Measurements from ENCODE around the gene SPDYC.

Gene SPDYC, protein sequence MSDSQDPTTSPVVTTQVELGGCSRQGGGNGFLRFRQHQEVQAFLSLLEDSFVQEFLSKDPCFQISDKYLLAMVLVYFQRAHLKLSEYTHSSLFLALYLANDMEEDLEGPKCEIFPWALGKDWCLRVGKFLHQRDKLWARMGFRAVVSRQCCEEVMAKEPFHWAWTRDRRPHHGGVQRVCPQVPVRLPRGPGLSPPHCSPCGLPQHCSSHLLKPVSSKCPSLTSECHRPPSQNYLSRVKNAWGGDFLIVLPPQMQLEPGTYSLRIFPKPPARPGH

DNA sequence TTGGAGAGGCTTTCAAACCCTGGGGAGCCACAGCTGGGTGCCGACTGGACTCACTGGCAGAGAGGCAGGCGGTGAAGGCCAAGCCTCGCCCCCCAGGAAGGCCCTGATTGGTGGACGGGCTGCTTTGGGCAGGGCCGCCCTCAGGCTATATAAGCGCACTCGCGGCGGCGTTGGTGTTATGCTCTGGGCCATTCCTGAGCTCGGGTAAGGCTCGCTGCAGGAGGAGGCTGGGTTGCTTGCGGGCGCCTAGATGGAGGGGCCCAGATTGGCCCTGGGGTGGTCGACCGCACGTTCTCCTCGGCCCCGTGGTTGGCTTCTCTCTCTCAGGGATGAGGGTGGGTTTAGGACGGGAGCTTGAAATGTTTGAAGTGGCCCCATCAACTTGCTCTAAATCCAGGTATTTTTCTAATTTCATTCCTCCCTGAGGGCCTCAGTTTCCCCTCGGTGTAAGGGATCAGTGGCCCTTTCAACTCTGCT is at the start of gene SPDYC:
SPDYC (plus strand) TSS at position 176 of the 477 bp plus-strand sequence. CDS start 1,125 bp downstream, outside the sequence.
- in situ Hi-C loops (cut with MboI; ENCODE audit: low pct_unique_long_range_greater_than_20kb, low sequenced_read_pairs), result no loop called here
- DNase-seq, result no peak

DNA sequence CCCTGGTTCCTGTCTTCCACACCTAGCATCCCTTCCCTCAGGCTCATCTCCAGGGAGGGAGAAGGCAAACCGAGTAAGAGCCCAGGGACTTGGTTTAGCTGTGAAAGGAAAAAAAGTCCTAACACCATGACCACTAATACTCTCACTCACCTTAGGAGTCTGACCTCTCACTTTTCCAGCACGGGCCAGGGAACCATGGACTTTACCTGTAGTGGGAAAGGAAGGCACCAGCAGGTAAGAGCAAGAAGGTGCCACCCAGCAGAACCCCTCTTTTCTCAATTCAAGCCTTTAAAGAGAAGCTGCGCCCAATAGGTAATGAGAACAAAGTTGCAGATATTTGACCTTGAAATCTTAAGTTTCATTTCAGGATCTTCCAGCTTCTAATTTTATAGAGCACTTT is 49.2 kb upstream of the SPDYC start:
- in situ Hi-C loops (cut with MboI; ENCODE audit: low pct_unique_long_range_greater_than_20kb, low sequenced_read_pairs), result no loop called here

DNA sequence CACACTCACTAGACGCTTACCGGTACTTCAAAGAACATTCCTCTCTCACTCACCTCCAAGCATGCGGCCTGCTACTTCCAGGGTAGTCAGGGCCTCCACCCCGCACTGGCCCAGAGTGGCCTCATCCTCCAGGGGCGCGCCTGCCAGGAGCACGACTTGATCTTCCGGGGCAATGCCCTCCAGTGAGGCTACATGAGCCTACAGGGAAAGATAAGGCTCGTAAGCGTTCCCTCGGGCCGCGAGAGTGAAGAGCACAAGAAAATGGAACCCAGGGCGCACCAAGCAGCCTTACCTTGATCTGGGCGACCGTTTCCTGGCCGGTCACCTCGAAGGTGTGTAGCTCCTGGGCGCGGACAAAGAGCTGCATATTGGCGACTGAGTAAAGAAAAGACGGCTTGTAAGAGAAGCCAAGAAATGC is 48.6 kb upstream of the SPDYC start:
- in situ Hi-C loops (cut with MboI; ENCODE audit: low pct_unique_long_range_greater_than_20kb, low sequenced_read_pairs), result no loop called here
- no peak for DNase-seq

More for the DNA sequence above, 49.2 kb upstream of the SPDYC start:
- no peak for DNase-seq

DNA sequence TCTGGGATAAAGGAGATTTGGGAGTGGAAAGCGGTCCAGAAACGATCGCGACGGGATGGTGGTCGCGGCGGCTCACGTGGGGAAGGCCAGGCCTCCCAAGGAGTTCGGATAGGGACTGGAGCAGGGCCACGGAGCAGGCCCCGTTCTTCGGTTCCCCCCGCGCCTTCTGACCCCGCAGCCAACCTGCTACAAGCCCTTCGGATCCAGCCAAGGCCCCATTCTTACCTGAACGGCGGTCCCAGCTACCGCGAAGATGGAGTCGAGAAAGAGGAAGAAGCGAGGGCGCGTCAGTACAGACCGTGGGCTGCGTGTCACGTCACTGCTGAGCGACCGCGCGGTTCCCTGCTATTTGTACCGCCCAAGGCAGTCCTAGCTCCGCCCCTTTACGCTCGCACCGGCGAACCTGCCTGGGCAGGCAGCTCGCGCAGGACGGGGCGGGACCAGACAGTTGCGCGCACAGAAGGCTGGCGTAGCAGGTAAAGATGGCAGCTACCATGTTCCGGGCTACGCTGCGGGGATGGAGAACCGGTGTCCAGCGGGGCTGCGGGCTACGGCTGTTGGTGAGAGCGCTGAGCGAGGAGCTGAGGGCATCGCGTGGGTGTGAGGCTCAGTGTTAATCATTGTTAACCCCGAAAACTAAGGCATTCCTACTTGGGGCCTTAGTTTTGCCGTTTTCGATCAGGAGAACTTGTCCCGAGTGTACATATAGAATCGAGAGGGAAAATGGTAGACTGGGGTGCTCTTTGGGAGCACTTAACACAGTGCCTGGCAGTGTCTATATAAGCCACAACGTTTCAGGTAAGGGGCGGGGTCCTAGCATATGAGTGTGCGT is 48.0 kb upstream of the SPDYC start, which contains the start of the genes FAU and MRPL49:
FAU (minus strand) TSS at position 270 of the 832 bp plus-strand sequence. CDS start 321 bp downstream, outside the sequence.
MRPL49 (plus strand) TSS at position 457 of the 832 bp plus-strand sequence; CDS start at position 483, 26 bp downstream.
- in situ Hi-C loops (cut with MboI; ENCODE audit: low pct_unique_long_range_greater_than_20kb, low sequenced_read_pairs), result no loop called here
- DNase-seq, result peak; percentile 98

DNA sequence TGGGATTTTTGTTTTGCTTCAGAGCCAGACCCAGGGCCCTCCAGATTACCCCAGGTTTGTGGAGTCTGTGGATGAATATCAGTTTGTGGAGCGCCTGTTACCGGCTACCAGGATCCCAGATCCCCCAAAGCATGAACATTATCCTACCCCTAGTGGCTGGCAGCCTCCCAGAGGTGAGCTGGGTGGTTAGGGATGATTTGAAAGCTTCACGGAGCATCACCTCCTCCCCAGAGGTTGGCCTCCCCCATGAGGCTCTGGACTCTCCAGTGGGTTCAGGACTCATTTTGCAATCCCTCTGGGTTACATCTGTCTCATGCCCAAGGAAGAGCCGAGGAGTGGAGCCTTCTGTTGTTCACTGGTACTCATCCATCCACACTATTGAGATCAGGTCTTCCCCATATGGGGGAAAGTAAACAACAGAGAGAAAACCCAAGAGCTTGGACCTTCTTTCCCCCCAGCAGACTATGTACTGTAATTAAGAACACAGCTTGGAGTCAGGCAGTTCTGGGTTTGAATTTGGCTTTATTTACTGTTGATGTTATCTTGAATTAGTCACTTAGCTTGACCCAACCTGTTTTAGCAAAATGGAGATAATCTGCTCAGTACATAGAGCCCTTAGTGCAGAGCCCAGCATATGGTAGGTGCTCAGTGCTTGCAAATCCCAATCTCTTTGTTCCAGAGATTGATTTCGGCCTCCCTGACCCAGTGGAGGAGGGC is 45.4 kb upstream of the SPDYC start:
- no peak for DNase-seq
- in situ Hi-C loops (cut with MboI; ENCODE audit: low pct_unique_long_range_greater_than_20kb, low sequenced_read_pairs), result no loop called here

DNA sequence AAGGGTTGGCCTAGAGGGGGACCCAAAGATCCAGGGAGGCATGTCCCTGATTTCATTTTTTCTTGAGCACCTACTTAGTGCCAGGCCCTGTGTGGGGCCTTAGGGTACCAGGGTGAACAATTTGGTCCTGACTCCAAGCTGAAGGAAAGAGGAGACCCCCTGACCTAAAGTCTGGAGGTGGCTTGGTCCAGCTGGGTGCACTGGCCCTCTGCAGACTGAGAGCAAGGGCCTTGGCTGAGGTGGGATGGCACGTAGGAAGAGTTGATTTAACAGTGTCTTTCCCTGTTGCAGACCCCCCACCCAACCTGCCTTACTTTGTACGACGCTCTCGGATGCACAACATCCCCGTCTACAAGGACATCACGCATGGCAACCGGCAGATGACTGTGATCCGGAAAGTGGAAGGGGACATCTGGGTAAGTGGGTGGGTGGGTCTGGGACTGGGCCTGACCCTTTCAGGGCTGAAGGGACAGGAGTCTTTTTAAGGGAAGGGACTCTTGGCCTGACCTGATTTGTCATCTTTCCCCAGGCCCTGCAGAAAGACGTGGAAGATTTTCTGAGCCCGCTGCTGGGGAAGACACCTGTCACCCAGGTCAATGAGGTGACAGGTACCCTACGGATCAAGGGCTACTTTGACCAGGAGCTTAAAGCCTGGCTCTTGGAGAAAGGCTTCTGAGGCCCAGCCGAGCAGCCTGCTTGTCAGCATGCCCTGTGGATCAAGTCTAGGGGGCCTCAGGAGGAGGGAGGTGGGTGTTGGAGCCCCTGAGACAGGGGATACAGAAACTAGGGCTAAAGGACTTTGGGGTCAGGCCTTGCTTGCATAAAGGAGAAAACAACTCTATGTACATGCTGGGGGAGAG is 44.6 kb upstream of the SPDYC start:
- in situ Hi-C loops (cut with MboI; ENCODE audit: low pct_unique_long_range_greater_than_20kb, low sequenced_read_pairs), result no loop called here
- no peak for DNase-seq

DNA sequence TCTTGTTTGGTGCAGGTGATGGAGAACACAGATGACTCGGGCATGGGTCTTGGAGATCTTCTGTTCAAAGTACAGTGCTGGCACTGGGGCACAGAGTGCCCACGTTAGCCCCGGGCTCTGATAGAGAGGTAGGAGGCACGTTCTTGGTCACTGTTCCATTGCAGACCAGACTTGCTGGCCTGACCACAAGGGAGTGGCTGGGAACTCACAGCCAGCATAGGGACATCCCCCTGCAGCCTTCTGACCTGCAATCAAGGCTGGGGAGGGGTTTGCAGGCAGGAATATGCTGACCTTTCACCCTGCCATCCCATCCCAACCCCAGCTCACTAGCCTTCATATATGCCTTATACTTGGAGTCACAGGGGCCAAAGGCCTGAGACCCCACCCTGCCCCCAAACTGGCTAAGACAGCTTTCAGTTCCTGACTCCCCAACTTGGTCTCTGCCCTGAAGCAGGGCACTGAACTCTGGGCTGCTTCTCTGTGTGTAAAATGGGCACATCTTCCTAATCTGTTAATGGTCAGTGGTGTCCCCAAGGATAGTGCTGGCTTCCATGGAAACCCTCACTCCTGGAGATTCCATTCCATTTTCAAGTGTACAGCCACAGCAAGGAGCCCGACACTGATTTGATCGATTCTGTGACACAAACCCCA is 43.3 kb upstream of the SPDYC start:
- in situ Hi-C loops (cut with MboI; ENCODE audit: low pct_unique_long_range_greater_than_20kb, low sequenced_read_pairs), result no loop called here
- DNase-seq, result no peak

DNA sequence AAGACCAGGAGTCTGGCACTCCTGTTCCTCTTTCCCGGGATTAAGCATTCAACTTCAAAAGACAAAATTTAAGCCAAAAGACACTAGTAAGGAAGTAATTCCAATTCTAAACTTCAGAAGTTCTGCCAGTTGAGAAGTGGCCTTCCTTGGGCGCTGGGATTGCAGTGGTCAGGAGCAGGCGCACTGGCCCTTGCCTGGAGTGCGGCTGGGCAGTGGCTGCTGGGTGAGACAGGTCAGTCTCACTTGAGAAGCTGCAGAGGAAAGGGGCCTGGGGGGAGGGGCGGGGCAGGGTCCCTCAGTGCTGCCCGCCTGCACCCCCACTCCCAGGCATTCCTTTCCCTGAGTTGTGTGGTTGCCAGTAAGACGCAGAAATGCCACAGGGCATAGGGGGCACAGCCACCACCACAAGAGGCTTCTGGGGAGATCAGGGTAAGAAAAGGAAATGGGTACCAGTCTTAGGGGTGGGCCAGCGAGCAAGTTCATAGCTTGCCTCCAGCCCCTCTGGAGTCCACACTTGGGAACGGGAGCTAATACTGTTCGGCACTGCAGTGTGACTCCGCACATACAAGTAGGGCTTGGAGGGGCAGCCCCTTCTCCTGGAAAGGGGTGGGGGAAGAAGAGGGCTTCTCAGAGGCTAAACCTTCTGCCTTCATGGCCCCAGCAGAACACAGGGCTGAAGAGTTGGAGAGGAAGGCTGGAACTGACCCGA is 42.4 kb upstream of the SPDYC start:
- DNase-seq, result no peak
- in situ Hi-C loops (cut with MboI; ENCODE audit: low pct_unique_long_range_greater_than_20kb, low sequenced_read_pairs), result no loop called here

DNA sequence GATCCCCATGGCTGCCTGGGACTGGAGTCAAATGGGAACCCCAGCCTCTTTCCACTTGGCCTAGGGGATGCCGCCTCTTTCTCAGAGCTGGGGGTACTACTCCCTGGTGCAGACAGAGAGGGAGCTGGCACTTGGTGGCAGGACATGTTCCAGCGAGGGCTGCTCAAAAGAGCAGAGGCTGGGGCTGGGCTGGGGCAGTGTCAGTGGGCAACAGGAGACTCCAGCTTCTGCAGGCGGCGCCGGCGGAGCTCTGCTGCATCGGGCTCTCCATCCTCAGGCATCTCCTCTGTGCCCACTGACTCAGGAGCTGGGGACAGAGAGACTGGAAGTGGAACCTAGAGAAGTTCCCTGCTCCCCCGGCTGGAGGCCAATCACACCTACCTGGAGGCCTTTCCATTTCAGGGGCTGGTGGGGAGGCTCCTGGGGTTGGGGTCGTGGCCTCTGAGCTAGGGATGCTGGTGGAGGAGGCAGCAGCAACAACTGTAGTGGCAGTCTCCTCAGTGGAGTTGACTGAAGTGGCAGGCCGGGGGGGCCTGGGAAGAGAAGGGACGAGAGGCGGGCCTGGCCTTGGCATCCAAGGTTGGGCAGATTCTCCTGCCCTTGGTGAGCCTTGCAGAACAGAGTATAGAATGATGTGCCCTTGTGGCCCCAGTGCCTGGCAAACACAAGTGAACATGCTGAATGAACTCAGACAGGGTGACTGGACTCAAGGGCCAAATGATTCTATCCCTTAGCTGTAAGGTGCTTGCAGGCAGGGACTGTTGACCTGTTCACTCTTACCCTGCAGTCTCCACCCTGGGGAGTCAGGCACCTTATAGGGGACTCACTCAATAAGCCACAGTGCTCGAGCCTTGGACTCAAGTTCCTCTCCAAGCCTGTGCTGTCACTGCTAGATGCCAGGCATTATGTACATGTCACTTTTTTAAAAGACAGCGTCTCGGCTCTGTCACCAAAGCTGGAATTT is 41.6 kb upstream of the SPDYC start:
- no peak for DNase-seq
- in situ Hi-C loops (cut with MboI; ENCODE audit: low pct_unique_long_range_greater_than_20kb, low sequenced_read_pairs), result no loop called here

DNA sequence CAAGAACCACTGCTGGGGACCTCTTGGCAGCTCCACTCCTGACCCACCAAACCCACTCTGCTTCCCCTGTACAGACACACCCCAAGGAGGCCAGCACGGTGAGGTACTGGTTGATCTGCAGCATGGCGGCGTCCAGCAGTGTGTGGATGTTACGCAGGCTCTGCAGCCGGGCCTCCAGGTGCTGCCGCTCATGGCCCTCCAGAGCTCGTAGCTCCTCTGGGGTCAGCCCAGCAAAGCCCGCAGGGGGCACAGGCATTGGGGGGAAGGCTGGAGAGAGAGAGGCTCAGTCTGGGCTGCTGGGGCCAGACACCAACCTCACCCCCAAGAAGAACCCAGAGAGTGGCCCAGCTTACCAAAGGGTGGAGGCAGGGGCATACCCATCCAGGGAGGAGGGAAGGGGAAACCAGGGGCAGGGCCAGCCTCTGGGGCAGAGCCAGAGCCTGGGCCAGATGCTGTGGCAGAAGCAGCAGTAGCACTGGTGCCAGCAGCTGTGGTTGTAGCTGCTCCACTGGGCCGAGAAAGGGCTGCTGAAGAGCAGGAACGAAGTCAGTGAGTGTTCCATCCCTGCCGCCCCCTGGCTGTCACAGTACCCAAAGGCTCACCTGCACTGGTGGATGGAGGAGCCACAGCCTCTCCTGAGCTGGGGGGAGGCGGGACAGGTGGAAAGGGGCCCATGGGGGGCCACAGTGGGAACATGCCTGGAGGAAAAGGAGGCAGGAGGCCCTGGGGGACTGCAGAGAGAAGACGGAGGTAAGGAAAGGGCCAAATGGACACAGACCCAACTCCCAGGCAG is 40.2 kb upstream of the SPDYC start:
- DNase-seq, result no peak
- in situ Hi-C loops (cut with MboI; ENCODE audit: low pct_unique_long_range_greater_than_20kb, low sequenced_read_pairs), result no loop called here

DNA sequence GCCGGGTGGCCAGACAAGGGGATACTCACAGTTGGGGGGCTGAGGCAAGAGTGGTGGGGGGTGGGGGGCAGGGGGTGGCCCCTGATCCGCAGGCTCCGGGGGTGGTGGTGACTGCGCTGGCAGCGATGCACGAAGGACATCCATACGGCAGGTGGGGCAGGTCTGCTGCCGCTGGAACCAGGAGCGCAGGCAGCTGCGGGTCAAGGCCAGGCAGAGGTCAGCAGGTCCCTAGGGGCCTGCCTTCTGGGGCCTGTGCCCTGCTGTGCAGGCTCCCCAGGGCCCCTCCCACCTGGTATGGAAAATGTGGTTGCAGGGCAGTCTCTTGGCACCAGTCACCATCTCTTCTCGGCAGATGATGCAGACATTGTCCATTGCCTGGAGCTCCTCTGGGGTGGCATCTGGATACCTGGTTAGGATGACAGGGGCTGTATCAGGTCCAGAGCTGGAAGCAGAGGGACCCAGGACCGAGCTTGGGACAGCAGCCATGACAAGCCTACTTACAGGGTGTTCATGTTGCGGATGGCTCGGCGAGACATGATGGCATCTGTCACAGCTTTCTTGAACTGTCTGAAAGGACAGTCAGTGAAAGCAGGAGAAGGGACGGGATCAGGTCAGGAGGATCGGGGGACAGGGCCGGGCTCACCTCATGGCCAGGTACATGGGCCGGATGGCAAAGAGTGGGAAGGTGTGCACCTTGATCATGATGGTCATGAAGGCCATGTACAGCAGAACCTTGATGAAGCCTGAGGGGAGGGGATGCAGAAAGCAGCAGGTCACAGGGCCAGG is 39.2 kb upstream of the SPDYC start:
- no peak for DNase-seq
- in situ Hi-C loops (cut with MboI; ENCODE audit: low pct_unique_long_range_greater_than_20kb, low sequenced_read_pairs), result no loop called here

DNA sequence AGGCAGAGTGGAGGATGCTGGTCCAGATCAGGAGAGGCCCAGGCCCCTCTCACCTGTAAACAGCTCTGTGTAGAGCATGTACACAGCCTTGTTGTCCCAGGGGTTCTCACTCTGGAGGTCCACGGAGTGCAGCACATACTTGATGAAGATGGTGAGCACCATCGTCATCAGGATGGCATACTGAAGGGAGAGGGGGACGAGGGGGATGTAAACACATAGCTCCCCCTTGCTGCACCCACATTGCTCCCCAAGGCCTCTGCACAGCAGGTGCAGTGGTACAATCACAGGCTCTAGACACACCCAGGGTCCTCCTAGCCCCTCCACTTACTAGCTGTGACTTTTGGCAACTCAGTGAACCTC is 38.6 kb upstream of the SPDYC start:
- in situ Hi-C loops (cut with MboI; ENCODE audit: low pct_unique_long_range_greater_than_20kb, low sequenced_read_pairs), result no loop called here
- no peak for DNase-seq

DNA sequence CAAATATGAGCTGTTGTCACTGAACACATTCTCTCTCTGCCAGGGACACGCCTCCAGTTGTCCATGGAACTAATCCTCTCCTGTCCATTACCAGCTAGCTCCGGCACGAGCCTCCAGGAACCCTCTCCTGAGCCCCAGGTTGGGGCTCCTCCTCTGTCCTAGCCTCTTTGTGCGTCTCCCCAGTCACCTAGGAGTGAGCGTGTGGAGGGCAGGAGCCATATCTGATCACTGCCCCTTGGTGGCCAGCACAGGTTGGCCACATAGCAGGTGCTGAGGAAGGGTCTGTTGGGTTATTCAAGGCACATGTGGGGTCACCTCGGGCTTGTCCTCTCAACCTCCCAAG is 38.2 kb upstream of the SPDYC start:
- DNase-seq, result no peak
- in situ Hi-C loops (cut with MboI; ENCODE audit: low pct_unique_long_range_greater_than_20kb, low sequenced_read_pairs), result no loop called here

DNA sequence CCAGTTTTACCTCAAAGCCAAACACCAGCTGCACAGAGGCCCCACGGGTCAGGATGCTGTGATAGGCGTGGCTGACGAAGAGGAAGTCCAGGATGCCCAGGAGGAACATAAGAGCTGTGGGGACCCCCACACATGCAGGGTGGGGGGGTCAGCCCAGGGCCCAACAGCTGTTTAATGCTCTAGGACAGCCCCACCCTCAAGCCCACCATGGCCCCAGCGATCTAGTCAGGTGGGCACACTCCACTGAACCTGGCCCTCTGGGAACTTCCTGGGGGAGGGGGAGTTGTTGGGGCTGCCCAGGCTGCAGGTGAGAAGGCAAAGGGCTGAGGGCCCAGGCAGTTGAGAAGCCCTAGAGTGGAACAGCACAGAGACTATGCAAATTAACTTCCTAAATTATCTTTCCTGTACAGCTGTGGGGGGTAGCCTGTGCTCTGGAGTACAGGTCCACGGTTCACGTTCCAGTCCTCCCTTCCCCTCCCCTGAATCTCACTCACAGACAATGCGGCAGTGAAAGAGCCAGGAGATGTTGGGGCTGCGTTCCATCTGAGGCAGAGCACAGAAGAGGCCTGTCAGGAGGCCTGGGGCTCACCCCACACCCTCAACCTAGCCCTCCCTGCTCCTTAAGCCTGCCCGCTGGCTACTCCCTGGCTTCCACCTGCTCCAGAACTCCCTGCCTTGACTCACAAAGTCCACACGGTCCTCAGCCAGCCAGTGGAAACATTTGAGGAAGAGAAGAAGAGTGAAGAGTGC is 37.6 kb upstream of the SPDYC start:
- DNase-seq, result no peak
- in situ Hi-C loops (cut with MboI; ENCODE audit: low pct_unique_long_range_greater_than_20kb, low sequenced_read_pairs), result no loop called here

Data from KBM-7 (cell line).